Measurements from ENCODE around the gene PROX1.
A peak's percentile ranks its signal among the peaks of the same experiment; 100 is the strongest.

Gene PROX1

GRCh38 chr1:213980906-213981305 is 6.9 kb upstream of the PROX1 start:
- no peak for DNase-seq (ENCODE audit: low spot score)

- DNase-seq (ENCODE audit: low spot score) = no peak
Observed at GRCh38 chr1:213982289-213982671, 5.5 kb upstream of the PROX1 start.

- peak; percentile 75 for DNase-seq (ENCODE audit: low spot score)
Observed at GRCh38 chr1:213982672-213983492, 4.9 kb upstream of the PROX1 start.

- DNase-seq (ENCODE audit: low spot score) = peak; percentile 51
Observed at GRCh38 chr1:213983493-213984386, 4.0 kb upstream of the PROX1 start.

- peak; percentile 66 for DNase-seq (ENCODE audit: low spot score)
Observed at GRCh38 chr1:213984387-213985208, 3.2 kb upstream of the PROX1 start.

GRCh38 chr1:213985209-213986019 is 2.4 kb upstream of the PROX1 start:
- DNase-seq (ENCODE audit: low spot score) = no peak

- DNase-seq (ENCODE audit: low spot score) = peak; percentile 65
Observed at GRCh38 chr1:213986020-213986924, 1.5 kb upstream of the PROX1 start.

- DNase-seq (ENCODE audit: low spot score) = no peak
Observed at GRCh38 chr1:213986925-213987250, 885 bp upstream of the PROX1 start.

- DNase-seq (ENCODE audit: low spot score) = no peak
Observed at GRCh38 chr1:213987422-213987926, 299 bp upstream of the PROX1 start.

GRCh38 chr1:213988507-213989001 is 781 bp downstream of the PROX1 start:
- DNase-seq (ENCODE audit: low spot score) = peak; percentile 46

GRCh38 chr1:213989002-213989855 is 1.5 kb downstream of the PROX1 start:
- DNase-seq (ENCODE audit: low spot score) = no peak

- DNase-seq (ENCODE audit: low spot score) = no peak
Observed at GRCh38 chr1:213993929-213994328, 6.2 kb downstream of the PROX1 start.

- no peak for DNase-seq (ENCODE audit: low spot score)
Observed at GRCh38 chr1:213994888-213995287, 7.1 kb downstream of the PROX1 start.

GRCh38 chr1:213995603-213996002 is 7.8 kb downstream of the PROX1 start:
- no peak for DNase-seq (ENCODE audit: low spot score)

- DNase-seq (ENCODE audit: low spot score) = no peak
Observed at GRCh38 chr1:213996320-213997037, 8.7 kb downstream of the PROX1 start.

- no peak for DNase-seq (ENCODE audit: low spot score)
Observed at GRCh38 chr1:213997038-213997771, 9.4 kb downstream of the PROX1 start.

- no peak for DNase-seq (ENCODE audit: low spot score)
Observed at GRCh38 chr1:213997772-213998107, 10.0 kb downstream of the PROX1 start.

GRCh38 chr1:213998785-213999184 is 11.0 kb downstream of the PROX1 start:
- no peak for DNase-seq (ENCODE audit: low spot score)

Measured in SW480 (cell line).